GM21786 (cell line): Measurements from ENCODE around the gene ATP5PD.
"Not testable (repeated sequence)": the region's sequence is repeated elsewhere in the genome, so short reads cannot be mapped to it uniquely, and the experiment has no call there.

Experiments
- ATAC-seq: cut with Tn5 transposase; IDR thresholded peaks from one replicate; pipeline ENCODE4 v1.9.1; 2021; ENCODE audit not compliant: unreplicated experiment

The ATP5PD gene

DNA sequence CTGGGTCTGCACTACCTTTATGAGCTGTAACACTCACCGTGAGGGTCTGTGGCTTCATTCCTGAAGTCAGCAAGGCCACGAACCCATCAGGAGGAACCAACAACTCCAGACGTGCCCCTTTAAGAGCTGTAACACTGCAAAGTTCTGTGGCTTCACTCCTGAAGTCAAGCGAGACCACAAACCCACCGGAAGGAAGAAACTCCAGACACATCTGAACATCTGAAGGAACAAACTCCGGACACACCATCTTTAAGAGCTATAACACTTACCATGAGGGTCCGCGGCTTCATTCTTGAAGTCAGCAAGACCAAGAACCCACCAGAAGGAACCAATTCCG lies 21.4 kb downstream of the ATP5PD start:
- not testable (repeated sequence) for ATAC-seq

DNA sequence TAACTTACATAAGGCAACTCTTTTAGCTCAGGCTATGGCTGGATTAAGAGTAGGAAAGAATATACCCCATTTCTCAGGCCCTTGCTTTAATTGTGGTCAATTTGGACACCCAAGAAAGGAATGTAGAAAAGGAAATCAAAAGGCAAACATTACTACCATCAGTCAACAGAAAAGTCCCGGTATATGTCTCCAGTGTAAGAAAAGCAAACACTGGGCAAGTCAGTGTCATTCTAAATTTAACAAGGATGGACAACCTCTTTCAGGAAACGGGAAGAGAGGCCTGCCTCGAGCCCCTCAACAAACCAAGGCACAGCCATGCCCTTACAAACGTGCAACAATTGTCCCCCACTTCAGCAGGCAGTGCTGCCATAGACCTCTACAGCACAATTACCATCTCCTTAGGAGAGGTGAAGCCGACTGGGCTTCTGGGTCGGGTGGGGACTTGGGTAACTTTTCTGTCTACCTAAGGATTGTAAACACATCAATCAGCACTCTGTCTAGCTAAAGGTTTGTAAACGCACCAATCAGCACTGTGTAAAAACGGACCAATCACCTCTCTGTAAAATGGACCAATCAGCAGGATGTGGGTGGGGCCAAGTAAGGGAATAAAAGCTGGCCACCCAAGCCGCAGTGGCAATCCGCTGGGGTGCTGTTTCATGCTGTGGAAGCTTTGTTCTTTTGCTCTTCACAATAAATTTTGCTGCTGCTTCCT lies 21.9 kb downstream of the ATP5PD start:
- ATAC-seq: no peak

DNA sequence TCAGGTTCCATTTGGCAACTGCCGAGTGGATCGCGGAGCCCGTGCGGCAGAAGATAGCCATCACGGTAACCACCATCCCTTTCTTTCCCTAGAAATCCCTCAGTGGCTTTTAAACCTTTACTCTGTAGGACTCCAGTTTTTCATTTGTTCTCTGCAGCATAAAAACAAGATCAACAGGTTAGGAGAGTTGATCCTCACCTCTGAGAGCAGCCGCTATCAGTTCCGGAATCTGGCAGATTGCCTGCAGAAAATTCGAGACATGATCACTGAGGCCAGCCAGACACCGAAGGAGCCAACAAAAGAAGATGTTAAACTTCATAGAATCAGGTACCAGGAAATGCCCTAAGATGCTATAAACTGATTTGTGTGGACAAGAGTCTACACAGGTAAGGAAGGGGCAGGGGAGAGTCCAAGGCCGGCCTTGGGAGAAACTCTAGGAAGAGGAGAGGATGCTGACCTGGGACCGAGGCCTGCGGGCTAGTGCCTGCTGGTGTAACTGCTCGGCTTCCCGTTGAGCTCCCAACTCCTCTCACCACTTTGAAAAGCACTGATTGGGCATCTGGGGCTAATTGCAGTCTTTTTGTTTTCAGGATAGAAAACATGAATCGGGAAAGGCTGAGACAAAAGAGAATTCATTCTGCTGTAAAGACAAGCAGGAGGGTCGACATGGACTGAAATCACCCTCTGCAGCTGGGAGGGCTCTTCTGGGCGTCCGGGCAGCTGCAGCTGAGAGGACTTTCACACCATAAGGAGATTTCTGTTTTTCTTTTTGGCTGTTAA lies 26.2 kb downstream of the ATP5PD start:
- ATAC-seq: no peak

DNA sequence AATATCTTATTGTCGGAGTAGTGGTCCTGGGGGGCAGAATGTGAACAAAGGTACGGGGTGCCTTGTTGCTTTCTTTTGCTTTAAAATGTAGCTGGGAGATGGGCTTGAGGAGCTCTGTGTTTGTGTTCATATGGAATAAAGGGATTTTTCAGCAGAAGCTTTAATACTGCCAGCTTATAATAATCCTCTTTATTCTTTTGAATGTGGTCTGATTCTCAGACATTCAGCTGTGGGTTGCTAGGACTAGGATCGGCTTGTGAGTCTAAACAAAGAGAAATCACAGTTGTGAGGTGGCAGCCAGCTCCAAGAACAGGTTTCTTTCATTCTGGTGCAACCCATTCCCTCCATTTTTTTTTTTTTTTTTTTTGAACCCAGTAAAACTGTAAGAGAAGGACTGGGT lies 27.1 kb downstream of the ATP5PD start:
- ATAC-seq: no peak

DNA sequence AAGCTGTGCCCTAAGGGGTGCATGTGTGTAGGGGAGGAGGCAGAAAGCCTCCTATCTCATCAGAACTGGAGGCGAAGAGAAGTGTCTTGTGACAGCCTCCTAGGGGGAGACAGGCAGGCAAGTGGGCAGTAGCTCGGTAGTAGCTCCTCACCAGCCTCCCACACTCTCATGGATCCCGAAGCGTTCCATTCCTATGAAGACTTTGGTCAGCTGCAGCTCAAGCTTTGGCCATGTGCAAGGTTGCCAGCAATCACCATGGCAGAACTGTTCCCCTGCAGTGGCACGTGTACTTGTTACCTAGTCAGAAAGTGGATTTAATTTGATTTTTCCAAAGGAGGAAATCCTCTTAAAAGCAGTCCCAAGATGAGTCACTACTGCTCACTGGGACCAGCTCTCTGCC lies 27.6 kb downstream of the ATP5PD start:
- ATAC-seq: no peak

DNA sequence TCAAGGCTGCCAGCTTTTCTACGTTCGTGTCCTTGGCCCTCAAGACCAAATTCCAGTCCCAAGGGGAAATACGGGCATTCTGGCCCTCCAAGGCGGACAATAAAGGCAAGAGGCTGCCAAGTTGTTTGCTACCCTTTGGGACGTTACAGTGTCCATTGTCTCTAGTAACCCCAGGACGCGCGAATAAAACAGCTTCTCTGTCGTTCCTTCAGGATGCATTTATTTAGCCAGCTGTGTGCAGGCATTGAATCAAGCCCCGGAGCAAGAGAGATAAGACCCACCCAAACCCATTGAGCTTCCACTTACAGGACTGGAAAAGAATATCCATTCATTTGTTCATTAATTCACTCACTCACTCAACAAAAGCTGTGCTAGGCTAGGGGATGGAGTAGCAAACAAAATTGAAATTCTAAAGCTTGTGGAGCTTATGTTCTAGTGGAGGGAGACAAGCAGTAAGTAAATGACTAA lies 33.6 kb downstream of the ATP5PD start:
- no peak for ATAC-seq

DNA sequence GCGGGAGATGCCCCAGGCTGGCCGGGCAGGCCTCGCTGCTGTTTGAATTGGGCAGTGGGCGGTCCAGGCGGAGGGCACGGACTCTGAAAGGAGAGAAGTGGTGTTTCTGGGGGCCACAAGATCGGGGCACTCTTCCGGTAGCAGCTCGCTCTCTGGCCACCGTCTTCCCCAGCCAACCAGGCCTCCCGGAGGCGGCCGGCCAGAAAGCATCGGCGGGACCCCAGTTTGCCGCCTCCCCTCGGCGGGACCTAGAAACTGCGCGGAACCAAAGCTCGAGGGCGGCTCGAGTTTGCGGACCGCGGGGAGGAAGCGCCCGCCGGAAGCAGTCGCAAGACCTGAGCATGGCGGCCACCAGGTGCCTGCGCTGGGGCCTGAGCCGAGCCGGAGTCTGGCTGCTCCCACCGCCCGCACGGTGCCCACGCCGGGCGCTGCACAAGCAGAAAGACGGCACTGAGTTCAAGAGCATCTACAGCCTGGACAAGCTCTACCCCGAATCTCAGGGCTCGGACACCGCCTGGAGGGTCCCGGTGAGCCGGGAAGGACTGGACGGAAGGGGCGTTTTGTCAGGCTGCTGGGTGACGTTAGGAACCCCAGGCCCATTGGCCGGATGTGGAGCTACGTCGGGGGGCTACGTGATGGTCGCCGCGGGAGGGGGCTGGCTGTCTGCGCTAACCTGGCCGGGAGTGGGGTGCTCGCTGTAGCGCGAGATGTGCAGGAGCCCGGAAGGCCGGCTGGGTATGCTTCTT lies 34.2 kb downstream of the ATP5PD start, which contains the start of gene MRPL58:
Gene MRPL58, plus strand, starts transcription at position 325 of the 746 bp plus-strand sequence. Its CDS starts 17 bp downstream, at position 342.
- peak; percentile 75 for ATAC-seq

DNA sequence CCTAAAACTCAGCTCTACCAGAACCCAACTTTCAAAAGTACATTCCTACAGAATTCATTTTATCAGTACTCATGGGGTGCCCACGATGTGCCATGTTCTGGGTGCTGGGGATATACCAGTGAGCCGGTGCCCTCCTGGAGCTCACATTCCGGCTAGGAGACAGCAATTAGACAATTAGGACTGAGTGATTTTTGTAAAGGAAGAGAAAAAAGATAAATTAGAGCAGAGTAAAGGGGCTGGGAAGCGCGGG lies 34.7 kb downstream of the ATP5PD start:
- ATAC-seq: no peak

DNA sequence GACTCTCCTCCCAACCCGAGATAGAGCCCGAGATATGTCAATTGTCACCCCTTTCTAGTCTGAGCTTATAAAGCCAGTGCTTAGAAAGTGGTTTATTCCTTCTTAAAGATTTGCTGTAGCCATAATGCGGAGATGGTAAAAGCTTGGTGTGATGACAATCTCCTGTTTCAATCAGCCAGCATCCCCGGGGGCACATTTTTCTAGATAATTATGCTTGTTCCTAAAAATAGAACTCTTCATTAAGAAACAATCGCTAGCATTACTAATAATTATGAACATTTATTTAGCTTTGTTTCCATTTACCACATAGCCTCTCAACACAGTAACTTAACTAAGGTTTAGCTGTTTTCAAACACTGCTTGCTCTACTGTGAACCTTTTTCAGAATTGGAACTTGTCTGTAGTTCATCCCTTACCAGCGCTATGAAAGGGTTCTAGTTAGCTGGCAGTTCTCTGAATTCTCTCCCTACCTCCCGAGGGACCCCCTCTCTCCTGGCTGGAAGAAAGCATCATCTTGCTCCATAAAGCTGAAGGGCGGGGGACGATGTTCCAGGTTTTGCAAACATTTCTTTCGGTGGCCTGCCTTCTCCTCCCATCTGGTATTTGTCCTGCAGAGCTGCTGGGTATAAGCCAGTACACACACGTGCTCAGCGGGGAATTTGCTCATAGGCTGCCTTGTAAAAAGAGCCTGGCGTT lies 35.2 kb downstream of the ATP5PD start:
- ATAC-seq: no peak

DNA sequence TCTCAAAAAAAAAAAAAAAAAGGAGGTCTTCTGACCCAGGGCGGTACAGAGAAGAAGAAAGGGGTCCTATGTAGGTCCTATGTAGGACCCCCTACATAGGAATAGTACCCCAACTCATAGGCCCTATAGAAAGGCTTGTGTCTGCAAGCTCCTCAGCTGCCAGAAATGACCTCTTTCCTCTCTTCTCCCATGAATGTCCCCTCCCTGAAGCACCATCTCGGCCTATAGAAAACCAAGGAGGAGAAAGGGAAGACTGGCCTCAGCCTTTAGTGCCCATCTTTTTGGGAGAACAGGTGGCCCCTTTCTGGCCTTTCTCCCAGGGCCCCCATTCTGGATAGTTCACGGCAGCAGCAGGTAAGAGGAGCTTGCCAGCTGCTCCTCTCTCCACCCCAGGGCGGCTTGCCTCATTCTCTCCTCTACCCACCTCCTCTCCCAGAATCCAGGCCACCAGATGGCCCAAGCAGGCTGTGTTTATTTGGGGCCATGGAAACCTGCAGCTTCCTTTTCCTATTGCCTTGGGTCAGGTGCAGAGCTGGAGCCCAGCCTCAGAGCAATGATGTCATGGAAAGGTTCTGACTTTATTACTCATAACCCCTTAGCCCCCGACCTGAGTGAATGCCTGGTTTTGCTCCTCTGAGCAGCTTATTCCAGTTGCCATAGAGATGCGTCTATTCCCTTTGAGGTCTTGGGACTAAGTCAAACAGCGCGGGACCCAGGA lies 35.9 kb downstream of the ATP5PD start:
- ATAC-seq: no peak

DNA sequence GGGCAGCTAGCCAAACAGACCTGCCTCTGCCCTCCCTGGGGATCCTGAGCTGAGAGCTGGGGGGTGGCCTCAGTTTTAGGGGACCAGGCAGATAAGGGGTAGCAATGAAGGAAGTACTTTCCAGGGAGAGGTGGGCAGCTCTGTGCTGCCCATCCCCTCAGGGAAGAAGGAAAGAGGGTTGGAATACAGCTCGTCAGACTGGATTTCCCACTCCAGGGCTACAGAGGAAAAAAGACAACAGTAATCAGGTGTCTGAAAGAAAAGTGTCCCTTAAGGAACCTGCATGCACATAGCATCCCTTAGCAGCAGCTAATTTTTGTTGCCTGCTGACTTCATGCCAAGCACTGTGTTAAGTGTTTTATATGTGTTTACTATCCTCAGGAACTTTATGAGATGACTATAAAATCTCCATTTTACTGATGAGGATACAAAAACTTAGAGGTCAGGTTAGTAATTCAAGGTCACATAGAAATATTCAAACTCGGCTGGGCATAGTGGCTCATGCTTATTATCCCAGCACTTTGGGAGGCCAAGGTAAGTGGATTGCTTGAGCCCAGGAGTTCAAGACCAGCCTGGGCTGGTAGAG lies 37.5 kb downstream of the ATP5PD start:
- no peak for ATAC-seq

DNA sequence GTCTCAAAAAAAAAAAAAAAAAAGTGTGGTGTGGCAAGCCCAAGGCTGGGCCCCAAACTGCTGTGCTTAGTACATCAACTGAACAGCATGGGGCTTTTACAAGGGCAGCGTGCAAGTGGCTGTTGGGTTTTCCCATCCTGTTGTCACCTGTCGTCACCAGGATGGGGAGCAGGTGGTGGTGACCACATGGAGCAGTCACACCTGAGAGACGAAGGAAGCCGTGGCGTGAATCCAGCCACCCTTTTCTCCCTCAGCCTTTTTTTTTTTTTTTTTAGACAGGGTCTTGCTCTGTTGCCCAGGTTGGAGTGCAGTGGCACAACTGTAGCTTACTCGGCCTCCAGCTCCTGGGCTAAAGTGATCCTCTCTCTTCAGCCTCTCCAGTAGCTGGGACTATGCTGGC lies 38.4 kb downstream of the ATP5PD start:
- ATAC-seq: no peak

DNA sequence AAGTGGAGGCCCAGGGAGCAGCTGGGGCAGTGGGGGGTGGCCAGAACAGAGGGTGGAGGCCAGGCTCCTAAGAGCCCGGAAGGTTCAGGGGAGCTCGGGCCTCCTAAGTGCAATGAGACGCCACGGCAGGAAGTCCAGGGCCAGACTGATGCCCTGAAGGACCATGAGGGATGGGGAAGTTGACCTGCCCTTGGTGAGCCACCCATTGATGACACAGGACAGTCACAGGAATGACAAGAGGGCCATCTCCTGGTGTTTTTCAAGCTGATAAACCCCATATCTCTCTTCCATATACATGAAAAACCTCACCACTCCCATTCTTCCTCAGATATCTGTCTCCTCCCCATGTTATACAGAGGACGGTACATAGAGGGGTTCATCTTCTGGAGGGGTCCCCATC lies 40.1 kb downstream of the ATP5PD start:
- no peak for ATAC-seq

DNA sequence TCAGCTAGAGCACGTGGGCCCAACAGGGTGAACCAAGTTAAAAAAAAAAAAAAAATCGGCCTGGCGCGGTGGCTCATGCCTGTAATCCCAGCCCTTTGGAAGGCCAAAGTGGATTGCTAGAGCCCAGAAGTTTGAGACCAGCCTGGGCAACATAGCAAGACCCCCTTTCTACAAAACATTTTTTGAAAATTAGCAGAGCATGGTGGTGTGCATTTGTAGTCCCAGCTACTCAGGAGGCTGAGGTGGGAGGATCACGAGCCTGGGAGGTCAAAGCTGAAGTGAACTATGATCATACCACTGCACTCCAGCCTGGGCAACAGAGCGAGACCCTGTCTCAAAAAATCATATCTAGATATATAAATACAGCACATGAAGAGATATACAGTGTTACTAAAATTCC lies 40.7 kb downstream of the ATP5PD start:
- not testable (repeated sequence) for ATAC-seq

DNA sequence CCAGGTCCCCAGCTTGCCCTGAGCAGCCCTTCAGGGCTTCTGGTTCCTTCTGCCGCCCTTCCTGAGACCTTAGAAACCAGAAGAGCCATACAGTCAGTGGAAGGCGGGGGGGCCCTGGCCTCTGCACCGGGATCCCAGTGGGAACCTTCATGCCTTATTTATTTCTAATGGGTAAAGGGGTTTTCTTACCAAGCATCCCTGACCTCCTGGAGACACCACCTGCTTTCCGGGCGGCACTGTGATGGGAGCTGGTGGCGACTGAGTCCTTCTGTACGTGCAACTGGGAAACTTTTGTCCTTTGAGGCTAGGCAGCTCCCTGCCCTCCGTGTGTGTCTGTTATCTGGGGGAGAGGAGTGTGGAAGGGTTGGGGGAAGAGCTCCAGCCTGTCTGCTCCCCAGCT lies 41.5 kb downstream of the ATP5PD start:
- ATAC-seq: no peak

DNA sequence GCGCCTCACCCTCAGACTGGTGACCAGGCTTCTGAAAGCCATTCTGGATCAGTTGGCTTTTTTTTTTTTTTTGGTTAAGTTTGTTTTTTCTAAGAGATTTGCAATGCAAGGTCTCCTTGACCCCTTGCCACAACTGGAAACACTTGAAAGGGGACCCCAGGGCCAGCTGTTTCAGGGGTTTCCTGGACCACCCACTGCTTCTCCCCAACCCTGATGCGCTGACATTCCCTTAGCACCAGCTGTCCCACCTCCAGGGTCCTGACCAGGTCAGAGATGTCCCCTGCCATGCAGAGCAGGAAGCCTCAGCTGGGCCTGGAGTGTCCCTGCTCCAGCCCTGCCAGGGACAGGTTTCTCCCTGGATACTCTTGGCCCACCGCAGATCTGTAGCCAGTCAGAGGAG lies 42.4 kb downstream of the ATP5PD start:
- no peak for ATAC-seq

DNA sequence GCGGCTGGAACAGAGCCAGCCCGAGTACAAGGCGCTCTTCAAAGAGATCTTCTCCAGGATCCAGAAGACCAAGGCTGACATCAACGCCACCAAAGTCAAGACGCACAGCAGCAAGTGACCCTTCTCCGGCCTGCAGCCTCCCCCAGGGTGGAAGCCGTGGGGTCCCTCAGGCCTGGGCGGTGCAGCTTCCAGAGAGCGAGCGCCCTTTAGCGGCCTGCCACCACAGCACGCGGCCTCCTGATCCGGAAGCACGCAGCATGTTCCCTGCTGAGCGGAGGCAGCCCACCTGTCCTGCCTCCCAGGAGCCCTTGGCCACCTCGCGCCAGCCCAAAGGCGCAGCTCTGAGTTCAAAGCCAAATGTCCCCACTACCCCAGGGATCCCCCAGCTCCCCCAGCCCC lies 42.8 kb downstream of the ATP5PD start:
- no peak for ATAC-seq

DNA sequence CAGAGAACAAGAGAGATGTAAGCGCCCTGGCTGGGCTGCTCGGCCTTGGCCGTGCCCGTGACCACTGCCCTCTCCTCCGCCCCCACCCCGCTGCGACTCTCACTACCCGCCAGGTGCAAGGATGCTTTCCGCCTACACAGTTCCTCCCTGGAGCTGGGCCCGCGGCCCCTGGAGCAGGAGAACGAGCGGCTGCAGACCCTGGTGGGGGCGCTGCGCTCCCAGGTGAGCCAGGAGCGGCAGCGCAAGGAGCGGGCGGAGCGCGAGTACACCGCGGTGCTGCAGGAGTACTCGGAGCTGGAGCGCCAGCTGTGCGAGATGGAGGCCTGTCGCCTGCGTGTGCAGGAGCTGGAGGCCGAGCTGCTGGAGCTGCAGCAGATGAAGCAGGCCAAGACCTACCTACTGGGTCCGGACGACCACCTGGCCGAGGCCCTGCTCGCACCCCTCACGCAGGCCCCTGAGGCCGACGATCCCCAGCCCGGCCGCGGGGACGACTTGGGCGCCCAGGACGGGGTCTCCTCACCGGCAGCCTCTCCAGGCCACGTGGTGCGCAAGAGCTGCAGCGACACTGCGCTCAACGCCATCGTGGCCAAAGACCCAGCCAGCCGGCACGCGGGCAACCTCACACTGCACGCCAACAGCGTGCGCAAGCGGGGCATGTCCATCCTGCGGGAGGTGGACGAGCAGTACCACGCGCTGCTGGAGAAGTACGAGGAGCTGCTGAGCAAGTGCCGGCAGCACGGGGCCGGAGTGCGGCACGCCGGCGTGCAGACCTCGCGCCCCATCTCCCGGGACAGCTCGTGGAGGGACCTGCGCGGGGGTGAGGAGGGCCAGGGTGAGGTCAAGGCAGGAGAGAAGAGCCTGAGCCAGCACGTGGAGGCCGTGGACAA lies 43.5 kb downstream of the ATP5PD start:
- ATAC-seq: no peak
